GM18868 (cell line): ENCODE measurements around the gene FKBP15.
"Not testable (repeated sequence)": the region's sequence is repeated elsewhere in the genome, so short reads cannot be mapped to it uniquely, and the experiment has no call there.

Source experiments
- ATAC-seq: cut with Tn5 transposase; IDR thresholded peaks from one replicate; pipeline ENCODE4 v1.9.1; 2021; ENCODE audit warnings: mild to moderate bottlenecking, moderate library complexity; ENCODE audit not compliant: unreplicated experiment

Gene FKBP15

DNA sequence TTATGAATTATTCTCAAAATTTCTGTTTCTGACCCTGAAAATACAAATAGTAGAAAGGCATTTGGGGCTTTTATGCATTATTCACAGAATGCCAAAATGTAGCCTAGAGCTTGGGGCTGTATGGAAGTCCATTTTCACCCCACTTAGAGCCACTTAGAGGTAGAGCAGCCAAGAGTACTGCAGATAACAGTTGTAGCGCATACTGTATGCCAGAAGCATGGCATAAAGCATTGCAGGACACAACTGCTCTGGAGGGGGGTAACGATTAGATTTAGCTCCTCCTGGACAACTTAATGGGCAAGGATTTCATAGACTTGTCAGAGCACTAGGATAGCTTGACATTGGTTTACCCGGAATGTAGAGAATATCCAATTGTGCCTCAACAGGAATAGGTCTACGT, 15.9 kb upstream of the FKBP15 start:
- ATAC-seq = no peak

DNA sequence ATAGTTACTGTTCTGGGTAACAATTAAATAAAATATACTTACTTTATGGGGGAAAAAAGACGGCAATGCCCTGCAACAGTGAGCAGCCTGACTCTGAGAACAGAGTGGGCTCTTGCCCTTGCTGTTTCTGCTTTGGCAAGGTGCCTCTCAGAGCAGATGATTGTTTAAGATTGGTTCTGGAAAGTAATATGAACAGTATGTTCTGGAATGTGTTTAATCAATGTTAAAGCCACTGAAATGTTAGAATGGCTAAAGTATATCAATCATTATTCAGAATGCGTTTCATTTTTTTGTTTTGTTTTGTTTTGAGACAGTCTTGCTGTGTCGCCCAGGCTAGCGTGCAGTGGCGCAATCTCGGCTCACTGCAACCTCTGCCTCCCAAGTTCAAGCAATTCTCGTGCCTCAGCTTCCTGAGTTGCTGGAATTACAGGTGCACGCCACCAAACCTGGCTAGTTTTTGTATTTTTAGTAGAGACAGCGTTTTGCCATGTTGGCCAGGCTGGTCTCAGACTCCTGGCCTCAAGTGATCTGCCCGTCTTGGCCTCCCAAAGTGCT, 14.7 kb upstream of the FKBP15 start:
- ATAC-seq = not testable (repeated sequence)

DNA sequence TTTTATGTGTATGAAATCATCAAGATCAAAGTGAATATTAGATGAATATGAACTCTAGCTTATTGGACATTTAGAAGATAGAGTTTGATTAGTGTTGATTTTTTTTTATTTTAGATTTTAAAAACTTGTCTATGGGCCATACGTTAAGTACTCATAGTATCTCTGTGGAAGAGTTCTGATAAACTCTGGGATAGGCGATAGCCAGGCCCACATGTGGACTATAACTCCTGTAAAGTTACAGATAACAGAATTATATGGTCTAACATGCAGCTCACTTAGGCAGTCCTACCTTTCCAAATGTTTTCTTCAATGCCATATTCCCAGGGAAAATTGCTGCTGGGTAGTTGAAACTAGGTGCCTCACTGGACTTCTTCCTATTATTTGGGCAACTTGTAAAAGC, 10.6 kb upstream of the FKBP15 start:
- ATAC-seq = no peak

DNA sequence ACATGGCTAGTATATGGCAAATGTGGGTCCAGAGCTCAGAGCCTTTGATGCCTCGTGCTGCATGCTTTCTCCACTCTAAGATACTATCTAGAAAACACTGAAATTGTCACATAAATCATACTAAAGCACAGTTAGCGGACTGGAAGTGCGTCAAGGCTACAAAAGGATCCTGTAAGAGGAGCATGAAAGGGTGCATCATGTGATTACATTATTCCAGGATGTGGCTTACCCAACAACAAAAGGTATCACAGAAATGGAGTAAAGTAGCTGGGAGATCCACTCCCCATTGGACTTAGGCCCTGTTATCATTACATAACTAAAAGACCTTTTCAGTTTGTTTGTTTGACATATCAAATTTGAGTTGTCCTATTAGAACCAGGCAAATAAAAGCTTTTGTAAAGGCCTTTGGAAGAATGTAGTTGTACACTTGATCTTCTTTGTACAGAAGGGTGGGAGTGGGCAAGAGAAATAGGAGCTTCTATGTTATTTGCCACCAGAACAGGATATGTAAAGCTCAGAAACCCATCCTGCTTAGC, 7.1 kb upstream of the FKBP15 start:
- no peak for ATAC-seq

DNA sequence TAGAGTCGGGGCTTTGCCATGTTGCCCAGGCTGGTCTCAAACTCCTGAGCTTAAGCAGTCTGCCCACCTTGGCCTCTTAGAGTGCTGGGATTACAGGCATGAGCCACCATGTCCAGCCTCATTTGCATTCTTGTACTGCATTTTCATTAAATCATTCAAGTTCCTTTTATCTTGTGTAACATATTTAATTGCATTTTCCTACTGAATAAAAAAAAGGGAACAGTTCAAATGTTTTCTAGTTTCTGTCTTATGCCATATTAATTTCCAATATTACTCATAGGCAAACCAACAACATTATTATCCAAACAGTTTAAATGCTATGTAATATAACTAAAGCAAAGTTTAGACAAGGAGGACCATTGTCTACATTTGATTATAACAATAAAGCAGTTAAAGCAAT, 6.4 kb upstream of the FKBP15 start:
- no peak for ATAC-seq

DNA sequence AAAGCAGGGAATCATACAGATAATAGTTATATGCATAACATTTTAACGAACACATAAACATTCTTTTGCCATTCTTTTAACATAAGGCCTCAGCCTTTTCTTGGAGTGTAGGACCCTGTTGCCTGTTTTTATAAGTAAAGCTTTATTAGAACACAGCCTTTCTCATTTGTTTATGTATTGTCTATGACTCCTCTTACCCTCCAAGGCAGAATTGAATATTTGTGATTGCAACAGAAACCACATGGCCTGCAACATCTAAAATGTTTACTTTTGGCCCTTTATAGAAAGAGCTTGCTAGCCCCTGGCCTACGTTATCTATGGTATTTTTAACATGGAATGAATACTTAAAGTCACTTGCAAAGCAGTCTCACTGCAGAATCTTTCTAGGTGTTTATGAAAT, 2.9 kb upstream of the FKBP15 start:
- ATAC-seq = no peak

DNA sequence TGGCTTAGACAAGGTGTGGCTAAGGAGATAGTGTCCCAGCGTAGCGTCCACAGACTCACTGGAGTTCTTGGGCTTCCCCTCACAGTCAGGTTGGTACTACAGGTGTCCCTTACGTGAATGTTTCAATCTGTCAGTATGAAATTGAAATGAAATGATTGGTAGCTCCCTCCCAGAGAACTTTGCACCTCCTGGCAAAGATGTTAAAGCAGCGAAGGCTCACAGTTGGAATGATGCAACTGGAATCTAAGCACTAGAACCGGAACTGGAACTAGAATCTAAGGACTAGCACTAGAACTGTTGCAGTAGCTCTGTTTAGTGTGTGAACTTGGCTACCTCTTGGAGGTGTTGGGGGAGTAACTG, 1.4 kb upstream of the FKBP15 start:
- no peak for ATAC-seq

DNA sequence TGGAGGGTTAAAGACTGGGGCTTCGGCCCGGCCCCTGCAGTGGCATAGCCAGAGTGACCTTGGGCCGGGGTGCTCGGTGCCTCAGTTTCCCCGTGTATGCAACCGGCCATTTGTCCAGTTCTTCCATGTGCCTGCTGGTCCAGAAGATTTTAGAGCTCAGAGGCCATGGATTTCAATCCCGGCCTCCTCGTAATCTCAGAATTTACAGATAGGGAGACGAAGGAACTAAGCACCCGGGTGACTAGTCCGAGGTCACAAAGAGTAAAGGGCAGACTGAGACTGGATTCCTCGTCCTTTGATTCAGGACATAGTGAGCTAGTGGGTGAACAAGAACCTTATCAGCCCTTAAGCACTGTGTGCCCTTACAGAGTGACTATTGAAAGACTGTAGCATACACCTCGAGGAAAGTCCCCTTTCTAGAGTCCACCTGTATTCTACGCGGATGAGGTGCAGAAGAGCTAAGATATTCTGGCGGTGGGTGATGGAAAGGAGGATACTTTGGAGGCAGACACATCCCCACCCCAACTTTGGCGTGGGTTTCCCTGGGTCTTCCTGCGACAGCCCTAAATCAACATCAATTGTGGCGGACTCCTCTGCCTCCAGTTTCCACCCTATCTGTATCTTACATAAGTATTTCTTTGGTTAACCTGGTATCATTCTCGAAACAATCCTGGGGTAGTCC, 864 bp upstream of the FKBP15 start:
- ATAC-seq = no peak

DNA sequence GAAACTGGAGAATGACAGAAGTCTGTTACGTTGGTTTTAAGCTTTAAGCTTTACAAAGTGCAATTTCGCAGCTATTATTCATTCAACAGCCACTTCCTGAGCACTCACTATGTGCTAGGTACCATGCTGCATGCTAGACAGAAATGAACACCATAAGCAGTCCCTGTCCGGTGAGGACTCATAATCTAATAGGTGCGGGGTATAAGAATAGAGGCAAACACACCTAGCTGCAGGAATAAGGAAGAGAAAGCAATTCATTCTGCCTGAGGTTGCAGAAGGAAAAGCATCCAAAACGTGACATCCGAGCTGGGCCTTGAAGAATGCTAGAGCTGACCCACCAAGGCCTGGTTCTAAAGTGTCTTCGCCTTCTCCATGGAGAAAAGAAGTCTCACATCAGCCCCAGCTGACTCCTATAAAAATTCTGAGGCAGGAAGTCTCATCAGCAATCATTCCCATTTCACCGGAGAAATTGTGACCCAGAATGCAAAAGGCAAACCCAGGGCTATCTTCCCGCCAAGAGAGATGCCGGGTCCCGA, 542 bp downstream of the FKBP15 start:
- no peak for ATAC-seq

DNA sequence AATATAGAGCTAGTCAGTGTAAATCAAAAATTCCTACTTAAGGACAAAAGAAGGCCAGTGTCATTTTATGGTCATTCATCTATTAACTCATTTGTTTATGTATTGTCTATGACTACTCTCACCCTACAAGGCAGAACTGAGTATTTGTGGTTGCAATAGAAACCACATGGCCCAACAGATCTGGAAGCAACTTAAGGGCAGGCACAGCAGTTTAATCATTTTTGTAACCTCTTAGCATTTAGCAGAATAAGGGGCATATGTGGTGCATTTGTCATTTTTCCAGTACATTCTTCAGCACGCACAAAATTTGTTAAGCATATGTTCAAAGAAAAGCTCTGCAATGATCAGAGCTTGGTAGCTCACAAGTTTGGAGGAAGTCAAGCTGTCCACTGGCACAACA, 1.1 kb downstream of the FKBP15 start:
- ATAC-seq = peak; percentile 60

DNA sequence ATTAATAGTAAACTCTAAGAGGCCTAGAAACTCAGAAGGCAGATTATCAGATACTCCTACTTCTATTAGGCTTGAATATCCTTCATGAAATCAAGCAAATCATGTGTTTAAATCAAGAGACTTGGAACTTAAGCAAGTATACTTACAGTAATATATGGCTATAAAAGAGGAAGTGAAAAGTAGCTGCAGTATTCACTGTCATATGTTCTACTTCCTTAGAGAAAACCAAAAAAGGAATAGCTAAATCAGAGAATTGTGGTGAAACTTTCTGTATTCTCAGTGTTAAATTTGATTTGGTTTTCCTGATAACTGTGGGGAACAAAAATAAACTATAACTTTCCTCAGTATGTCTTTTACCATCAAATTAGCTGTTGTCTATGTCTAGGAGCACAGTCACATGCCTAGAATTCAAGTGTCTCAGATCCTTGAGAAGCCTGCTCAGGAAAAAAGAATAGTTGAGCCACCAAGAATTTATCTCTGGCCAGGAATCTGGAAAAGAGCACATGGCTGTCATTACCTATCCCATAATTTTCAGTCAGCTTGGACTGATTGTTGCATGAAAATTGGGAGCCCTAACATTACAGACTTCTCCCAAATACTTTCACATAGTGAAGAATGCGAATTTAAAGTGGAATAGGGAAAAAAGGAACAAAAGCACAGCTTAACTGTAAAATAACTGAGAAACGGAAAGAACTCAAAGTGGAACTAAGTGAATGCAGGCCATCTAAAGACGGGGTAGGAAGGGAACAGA, 1.7 kb downstream of the FKBP15 start:
- peak; percentile 48 for ATAC-seq

DNA sequence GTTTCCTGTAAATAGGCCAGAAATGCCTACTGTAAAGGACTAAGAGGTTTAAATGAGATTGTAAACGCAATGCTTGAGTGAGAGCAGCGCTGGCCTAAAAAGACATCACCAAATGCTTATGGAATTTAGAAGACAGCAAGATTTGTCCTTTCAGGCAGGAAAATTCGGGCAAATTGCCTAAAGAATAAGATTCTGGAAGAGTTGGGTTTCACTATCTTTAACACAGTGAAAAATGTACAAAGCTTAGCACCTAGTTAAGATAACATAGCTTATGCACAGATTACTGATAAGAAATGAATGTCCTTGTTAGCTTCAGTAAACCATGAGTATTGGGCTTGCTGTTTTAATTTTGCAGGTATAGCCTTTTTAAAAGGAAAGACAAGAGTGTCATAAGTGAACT, 4.7 kb downstream of the FKBP15 start:
- no peak for ATAC-seq

DNA sequence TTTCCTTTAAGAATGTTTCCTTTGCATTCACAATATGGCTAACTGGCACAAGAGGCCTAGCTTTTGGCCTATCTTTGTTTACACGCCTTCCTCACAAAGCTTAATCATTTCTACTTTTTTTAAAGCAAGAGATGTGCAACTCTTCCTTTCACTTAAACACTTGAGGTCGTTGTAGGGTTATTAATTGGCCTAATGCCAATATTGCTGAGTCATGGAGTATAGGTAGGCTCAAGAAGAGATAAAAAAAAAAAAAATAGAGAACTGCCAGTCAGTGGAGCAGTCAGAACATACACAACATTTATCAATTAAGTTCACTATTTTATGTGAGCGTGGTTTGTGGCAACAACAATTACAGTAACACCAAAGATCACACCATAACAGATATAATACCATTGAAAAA, 5.9 kb downstream of the FKBP15 start:
- no peak for ATAC-seq

DNA sequence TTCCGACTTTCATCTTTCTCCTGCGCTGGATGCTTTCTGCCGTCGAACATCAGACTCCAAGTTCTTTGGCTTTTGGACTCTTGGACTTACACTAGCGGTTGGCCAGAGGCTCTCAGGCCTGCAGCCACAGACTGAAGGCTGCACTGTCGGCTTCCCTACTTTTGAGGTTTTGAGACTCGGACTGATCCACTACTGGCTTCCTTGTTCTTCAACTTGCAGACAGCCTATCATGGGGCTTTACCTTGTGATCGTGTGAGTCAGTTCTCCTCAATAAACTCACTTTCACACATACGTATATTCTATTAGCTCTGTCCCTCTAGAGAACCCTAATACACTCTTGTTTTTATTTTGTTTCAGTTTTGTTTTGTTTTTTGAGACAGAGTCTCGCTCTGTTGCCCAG, 10.3 kb downstream of the FKBP15 start:
- no peak for ATAC-seq

DNA sequence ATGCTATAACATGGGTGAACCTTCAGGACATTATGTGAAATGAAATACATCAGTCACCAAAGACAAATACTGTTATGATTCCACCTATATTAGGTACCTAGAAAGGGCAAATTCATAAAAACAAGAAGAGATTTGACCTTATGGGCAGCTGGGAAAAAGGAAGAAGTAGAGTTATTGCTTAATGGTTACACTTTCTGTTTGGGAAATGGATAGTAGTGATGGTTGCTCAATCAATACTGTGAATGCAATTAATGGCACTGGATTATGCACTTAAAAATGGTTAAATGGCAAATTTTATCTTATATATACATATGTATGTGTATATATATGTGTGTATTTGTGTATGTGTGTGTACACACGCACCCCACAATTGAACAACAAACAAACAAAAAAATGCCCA, 15.2 kb downstream of the FKBP15 start:
- ATAC-seq = no peak

DNA sequence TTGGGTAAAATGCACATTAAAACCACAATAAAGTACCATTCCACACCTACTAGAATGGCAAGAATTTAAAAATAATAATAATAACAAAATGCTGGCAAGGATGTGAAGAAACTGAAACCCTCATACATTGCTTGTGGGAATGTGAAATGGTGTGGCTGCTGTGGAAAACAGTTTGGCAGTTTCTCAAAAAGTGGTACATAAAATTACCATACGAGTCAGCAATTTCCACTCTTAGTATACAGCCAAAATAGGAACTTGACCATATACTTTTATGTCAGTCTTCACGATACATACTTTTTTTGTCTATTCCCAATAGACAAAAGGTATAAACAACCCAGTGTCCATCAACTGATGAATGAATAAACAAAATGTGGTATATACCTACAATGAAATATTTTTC, 15.6 kb downstream of the FKBP15 start:
- no peak for ATAC-seq

DNA sequence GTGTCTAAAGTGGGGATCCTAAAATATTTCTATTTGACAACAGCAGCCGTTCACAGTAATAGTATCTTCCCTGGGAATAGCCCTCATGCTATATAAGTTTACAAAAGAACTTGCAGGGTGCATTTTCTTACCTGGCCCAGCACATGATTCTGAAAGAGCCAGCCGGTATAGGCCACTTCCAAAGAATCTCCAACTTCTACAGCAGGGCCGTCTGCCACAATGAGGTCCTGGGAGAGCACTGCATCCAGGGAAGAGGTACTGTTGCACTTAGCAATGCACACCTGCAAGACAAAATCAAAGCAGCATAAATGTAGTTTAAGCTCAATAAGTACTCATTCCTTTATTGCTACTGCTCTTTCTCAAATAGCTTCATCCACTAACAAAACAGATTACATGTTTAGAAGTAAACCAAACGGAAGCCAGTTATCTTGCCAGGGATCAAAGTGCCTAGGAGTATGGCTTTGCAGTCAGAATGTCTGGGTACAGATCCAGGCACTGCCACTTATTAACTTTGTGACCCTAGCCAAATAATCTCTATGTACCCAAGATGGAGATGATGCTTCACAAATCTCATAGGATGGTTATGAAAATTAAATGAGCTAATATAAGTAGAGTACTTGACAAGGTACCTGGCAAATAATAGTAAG, 21.3 kb downstream of the FKBP15 start:
- no peak for ATAC-seq

DNA sequence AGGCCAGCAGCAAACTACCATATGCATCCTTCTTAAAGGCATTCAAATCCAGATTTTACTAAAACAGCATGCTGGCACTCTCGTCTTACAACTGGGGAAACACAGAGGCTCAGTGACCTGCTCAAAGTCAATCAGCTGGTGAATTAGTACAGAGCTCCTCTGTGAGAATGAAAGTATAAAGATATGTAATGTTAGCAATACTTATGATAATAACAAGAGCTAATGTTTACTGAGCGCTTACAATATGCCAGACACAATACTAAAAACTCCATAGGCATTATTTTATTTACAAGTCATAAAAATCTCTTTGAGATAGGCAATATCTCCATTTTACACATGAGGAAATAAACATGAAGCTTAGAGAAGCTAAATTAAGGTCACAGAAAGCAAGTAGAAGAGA, 28.6 kb downstream of the FKBP15 start:
- ATAC-seq = no peak

DNA sequence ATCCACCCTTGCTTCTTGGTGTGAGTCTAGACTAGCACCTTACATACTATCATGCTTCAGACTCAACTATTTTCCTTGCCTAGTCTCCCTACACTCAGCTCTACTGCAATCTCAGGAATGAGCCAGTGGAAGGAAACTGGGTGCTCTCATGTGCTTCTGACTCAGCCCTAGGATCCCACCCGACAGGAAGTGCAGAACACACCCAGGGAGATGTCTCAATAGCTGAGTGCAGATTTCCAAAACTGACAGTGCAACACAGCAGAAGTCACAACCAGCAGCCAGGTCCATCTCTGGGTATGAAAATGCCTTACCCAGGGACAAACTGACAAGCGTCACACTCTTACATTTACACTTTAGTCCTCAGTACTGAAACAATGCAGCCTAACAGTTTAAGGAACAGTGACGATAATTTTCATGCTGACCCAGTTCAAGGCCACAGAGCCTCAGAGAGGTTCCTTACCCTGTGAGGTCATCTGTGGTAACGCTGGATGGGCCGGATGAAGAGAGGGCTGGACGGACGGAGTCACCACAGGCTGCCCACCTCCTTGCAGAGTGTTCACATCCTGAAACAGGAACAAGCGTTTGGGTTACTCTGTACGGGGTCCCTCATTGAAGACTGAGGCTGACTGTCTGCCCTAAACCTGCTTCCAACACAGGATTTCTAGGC, 33.0 kb downstream of the FKBP15 start:
- no peak for ATAC-seq

DNA sequence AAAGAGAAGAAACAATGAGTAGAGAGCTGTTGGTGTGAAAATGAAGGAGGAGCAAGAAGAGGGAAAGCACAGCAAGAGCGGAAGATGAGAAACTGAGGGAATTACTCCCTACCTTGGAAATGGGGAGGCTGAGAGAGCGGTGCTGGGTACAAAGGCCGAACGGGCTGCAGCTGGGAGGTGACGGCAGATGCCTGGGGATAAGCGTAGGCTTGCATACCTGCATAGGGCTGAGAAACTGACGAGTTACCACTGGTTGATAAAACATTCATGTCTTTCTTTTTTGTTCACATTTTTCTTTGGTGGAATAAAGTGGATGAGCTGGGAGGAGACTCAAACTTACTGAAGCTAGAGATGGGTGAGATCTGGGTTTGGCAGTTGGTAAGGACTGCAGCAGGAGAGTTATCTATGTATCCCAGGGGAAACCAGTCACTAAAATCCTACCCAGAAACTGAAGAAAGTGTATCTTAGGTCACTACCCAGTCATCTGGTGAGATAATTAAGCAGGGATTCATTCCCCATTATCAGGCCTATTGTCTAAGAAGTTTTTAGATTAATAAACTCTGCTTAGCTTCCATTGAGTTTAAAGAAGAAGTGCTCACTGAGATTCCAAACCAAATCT, 34.8 kb downstream of the FKBP15 start:
- no peak for ATAC-seq

DNA sequence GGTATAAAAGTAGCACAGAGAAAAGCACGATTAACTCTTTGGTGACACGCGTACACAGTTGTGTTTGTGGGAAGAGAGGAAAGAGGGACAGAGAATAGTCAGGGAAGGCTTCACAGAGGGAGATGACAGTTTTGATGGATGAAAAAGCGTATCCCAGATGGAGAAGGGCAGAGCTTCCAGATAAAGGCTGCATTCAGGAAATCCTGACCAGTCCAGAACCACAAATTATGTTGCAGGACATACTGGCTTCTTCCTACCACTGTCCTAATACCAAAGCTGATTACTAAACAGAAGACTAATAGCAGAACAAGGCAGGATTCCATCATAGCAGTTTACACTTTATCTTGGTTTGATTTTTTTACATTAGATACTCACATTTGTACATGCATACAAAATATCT, 35.8 kb downstream of the FKBP15 start:
- no peak for ATAC-seq
